Activated CD8-positive, alpha-beta memory T cell treated with anti-CD3 and anti-CD28 coated beads for 48 hours (primary cell): ENCODE results near the gene DCTN3.
"Not testable (repeated sequence)": the region's sequence is repeated elsewhere in the genome, so short reads cannot be mapped to it uniquely, and the experiment has no call there.

Experiments
- DNase-seq, 3 experiments: peaks; one replicate each; pipeline ENCODE4 v3.0.0-alpha.2; 2020; ENCODE audit warnings: low read depth in 2 of 3, low spot score in 2 of 3

The DCTN3 gene

DNA sequence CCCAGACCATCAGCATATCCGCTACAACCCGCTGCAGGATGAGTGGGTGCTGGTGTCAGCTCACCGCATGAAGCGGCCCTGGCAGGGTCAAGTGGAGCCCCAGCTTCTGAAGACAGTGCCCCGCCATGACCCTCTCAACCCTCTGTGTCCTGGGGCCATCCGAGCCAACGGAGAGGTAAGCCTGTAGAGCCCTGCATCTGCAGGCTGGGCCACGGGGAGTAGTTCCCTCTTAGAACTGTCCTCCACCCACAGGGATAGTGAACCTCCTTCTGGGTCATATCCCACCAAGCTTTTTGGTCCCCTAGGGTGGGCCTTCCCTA, 26.7 kb upstream of the DCTN3 start:
- no peak for DNase-seq

DNA sequence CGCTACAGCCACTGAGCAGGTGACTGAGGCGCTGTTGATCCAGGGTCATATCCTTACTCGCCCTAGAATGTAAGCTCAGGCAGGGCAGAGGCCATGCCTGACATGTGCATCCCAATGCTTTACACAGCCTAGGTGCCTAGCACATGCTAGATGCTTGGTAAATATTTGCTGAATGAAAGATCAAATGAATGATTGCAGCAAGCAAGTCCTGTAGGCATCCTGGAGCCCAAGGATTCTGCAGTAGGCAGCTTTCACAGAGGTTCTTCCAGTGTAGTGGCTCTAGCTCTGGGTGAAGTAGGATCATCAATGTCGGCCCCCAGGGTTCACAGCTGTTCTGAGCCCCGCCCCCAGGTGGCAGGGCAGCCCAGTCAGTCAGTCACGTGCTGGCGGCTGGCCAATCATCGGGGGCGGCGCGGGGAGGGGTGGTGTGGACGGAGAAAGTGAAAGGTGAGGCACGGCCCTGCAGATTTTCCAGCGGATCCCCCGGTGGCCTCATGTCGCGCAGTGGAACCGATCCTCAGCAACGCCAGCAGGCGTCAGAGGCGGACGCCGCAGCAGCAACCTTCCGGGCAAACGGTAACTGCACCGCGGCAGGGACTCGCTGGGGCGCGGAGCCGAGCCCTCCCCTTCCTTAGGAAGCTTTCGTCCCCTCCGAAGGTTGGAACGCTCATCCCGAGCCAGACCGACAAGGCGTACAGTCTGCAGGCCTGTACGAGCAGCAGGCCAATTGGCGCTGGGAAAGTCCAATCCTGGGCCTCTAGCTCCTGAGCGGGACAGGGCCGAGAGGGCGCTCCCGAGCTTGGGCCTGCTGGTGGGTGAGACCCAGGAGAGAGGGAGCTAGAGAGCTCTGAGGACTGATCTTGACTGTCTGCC, 26.2 kb upstream of the DCTN3 start, which contains the start of gene GALT:
Gene GALT, plus strand, starts transcription at position 465 of the 873 bp plus-strand sequence. Its CDS starts 30 bp downstream, at position 495.
- DNase-seq = peak; percentile 90 to 98 (median 97)

DNA sequence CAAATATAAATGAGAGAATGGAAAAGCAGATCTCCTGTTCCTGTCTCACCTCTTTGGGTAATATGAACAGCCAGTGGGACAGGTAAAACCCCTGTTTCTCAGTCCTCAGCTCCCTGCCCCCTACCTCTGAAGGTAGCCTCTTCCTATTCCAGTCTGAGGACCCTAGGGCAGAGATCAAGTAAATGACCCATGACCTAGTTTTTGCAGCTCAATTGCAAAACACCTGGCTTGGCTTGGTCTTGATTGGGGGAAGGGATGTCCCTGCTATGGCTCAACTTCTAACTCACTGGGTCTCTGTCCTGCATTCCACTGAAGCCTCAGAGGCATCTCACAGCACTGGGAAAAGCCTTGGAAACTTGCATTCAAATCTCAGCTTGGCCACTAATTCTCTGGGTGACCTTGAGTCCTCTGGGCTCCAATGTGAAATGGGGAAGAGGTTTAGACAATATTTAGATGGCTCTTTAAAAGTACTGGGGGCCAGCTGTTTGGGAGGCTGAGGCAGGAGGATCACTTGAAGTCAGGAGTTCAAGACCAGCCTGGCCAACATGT, 24.5 kb upstream of the DCTN3 start:
- no peak for DNase-seq

DNA sequence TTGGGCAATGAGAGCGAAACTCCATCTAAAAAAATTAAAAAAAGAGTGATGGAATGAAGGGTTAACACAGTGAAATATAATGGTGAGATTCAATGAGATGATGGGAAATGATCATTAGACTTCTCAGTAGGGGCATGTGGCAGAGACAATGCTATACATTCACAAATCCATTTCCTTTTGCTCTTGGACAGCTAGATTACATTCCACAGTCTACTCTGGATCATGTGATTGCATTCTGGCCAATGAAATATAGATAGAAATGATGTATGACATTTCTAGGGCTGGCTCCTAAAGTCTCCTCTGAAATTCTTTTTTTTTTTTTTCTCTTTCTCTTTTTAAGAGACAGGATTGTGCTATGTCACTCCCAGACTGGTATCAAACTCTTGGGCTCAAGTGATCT, 22.4 kb upstream of the DCTN3 start:
- DNase-seq = no peak

DNA sequence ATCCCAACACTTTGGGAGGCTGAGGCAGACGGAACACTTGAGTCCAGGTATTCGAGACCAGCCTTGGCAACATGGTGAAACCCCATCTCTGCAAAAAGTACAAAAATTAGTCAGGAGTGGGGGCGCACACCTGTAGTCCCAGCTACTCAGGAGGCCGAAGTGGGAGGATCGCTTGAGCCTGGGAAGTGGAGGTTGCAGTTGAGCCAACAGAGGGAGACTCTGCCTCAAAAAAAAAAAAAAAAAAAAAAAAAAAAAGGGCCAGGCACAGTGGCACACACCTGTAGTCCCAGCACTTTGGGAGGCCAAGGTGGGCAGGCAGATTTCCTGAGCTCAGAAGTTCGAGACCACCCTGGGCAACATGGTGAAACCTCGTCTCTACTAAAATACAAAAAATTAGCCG, 19.0 kb upstream of the DCTN3 start:
- not testable (repeated sequence) for DNase-seq

DNA sequence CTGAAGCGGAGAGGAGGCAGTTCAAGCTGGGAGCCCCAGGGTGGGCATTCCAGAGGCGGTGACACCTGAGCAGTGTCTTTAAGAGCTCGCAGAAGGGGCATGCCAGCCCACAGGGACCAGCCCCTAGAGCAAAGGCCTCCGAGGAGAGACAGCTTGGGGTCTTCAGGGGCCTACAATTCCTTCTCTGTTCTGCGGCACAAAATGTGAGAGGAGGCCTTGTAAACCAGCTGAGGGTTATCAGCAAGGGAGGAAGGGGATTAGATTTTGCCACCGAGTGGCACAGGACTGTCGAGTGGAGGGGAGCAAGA, 17.8 kb upstream of the DCTN3 start:
- DNase-seq = no peak

DNA sequence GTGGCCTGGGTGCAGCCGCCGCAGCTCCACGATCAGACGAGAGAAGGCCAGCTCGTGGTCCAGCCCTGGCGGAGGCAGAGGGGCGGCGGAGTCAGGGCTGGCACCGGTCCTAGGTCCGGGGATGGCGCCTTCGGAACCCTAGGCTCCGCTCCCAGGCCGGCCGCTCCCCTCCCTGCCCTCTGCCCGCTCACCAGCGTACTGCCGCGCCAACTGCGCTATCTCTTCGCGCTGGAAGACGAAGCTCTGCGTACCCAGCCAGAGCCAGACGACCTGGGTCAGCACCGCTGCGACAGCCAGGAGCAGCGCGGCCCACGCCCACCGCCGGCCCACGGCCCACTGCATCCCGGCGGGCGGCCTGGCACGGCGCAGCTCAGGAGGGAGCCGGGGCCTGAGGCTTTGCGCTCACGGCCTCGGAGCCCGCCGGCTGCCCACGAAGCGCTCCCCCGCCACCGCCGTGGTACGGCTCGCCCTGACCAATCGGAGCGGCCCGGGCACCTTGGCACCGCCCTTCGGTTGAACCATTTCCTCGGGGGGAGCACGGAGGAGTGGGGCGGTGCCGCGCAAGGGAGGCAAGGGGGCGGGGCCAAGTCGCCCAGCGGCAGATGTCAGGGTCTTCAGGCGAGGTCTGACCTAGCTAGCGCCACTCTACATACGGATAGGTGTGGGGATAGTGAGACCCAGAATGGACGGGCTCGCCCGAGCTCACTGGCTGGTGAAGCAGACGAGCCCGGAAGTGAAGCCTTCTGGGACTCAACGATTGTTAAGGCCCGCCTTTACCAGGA, 17.3 kb upstream of the DCTN3 start, which contains the start of gene SIGMAR1:
Gene SIGMAR1, minus strand, starts transcription at position 432 of the 782 bp plus-strand sequence. Its CDS starts 90 bp downstream, at position 342.
- peak; percentile 81 to 90 (median 89) for DNase-seq

DNA sequence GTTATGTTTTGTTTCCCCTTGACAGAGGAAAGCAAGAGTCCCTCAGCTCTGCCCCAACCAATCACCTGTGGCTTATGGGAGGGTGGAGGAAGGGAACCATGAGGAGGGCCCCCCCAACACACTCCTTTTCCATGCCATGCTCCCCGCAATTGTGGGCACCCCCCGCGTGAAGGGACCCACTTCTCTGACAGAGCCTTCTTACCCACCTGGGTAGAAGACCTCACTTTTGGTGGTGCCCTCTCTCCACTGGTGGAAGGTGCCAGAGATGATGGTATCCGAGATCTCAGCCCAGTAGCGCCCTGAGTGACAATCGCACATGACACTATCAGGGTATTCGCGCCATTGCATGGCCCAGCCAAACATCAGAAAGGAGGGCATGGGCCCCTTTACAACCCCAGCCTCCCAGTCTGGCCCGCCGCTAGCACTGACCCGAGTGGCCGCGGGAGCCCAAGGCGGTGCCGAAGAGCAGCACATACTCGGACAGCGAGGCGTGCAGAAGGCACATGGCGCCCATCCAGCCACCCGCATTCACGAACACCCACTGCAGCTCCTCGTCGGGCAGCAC, 16.6 kb upstream of the DCTN3 start:
- no peak for DNase-seq

DNA sequence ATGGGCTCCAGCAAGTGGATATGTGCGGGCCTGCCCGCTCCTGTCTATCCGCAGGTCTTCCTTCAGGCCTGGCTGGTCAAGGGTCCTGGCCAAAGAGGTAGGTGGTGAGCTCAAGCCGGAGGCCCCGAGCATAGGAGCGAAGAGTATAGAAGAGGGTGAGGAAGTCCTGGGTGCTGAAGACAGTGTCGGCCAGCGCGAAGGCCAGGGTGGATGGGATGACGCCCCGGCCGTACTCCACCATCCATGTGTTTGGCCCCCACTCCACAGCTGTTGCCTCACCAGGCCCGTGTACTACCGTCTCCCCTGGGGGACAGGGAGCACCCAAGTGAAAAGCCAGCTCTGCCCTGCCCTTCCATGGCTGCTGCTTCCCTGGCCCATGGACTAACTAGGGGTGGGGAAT, 15.3 kb upstream of the DCTN3 start:
- DNase-seq = no peak

DNA sequence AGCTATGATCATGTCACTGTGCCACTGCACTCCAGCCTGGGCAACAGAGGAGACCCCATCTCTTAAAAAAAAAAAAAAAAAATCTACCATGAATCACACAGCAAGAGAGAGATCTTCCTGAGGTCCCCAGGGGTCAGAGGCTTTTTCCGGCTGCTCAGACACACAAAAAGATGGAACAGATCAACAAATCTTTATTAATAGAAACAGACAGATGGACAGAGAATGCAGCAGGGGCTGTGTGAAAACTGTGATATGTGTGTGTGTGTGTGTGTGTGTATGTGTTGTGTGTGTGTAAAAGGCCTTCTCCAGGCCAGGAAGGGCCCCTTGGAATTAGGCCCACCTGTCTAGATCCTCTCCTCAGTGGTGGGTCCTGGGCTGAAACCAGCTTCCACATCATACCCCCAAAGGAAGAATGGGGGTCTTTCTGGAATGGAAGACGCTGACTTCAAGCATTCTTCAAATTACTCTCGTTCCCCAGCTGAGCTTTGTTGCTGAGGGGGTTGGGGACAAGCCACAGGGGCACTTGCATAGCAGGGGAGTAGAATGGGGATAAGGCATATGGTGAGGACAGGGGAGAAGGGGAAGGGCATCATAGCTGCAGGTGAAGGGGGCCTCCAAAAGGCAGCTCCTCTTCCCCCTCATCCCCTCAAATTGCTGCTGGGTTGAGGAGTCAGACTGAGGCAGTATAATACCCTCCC, 14.4 kb upstream of the DCTN3 start:
- no peak for DNase-seq

DNA sequence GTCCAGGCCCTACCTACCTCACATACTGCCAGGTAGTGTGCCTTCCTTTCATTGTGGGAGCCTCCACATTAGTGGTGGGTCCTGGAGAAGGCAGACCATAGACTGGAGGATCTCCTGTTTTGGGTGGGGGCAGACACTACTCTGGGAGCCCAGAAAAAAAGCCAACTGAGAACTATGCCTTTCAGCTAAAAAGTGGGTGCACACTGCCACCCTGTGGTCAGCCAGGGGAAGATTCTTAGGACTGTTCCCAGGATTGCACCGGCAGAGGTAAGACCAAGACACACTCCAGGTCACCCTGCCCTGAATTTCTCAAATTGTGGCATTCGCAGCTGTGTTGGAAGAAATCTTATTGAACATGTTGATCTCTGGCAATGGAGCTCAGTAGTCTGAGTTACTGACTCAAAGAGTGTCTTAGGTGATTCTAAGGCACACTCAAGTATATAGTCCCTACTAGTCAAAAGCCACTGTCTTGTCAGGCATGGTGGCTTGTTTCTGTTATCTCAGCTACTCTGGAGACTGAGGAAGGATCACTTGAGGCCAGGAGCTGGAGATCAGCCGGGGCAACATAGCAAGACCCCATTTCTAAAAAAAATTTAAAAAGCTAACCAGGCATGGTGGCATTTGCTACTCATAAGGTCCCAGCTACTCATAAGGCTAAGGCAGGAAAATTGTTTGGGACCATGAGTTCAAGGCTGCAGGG, 13.7 kb upstream of the DCTN3 start:
- peak in 1 of 3 experiments; percentile 40 for DNase-seq

DNA sequence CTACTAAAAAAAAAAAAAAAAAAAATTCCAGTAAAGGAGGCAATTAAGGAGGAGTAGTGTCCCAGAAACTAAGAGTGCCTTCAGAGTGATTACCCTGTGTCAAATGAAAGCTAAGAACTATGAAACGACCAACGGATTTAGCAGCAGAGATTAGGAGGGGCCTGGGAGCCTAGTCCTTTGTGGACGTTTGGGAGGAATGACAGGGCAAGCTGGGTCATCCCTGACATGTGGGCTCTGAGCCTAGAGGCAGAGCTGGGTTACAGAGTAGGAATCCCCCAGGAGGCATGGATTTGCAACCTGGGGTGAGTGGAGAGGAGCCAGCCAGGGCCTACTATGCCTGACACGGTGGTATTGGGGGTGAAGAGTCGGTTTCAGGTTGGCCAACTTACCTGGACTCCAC, 12.9 kb upstream of the DCTN3 start:
- DNase-seq = no peak

DNA sequence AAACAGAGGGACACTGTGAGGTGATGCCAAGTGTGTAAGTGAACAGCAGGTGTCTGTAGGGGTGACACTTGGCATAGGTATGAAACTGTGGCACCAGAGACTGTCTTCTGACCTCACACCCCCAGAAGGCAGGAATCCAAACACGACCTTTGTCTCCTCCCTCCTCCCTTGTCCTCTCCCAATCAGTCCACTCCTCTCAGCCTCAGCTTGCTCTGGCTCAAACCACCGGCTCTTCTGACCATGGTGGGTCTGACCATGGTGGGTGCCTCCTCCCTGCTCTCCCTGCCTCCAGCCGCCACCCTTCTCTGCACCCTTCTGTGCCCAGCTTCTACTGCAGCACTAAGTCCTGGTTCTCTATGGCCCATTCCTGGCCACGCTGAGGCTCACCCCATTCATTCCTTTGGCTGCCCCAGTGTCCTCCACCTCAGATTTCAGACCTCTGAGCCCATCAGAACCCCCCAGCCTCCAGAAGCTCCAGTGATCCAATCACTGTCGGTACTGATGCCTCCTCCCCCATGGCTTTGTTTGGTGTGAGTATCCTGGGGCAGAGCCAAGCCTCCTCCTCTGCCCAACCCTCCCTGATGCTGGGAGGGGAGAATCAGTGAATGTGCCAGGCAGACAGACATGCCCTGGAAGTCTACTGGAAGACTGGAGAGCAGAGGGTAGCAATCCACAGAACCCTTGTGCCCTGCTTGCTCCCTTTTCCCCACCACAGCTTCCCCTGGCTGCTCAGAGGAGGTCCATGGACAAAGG, 10.3 kb upstream of the DCTN3 start:
- no peak for DNase-seq

DNA sequence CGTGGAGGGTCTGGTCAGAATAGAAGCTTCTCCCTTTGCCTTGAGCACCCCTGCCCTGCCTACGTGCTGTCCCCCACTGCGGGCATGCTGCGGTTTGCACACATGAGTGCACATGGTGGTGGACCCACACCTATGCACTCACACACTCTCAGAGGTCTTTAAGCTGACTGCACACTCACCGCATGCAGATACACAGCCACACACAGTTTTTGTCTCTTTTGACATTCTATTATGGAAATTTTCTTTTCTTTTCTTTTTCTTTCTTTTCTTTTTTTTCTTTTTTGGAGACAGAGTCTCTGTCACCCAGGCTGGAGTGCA, 9.2 kb upstream of the DCTN3 start:
- no peak for DNase-seq

DNA sequence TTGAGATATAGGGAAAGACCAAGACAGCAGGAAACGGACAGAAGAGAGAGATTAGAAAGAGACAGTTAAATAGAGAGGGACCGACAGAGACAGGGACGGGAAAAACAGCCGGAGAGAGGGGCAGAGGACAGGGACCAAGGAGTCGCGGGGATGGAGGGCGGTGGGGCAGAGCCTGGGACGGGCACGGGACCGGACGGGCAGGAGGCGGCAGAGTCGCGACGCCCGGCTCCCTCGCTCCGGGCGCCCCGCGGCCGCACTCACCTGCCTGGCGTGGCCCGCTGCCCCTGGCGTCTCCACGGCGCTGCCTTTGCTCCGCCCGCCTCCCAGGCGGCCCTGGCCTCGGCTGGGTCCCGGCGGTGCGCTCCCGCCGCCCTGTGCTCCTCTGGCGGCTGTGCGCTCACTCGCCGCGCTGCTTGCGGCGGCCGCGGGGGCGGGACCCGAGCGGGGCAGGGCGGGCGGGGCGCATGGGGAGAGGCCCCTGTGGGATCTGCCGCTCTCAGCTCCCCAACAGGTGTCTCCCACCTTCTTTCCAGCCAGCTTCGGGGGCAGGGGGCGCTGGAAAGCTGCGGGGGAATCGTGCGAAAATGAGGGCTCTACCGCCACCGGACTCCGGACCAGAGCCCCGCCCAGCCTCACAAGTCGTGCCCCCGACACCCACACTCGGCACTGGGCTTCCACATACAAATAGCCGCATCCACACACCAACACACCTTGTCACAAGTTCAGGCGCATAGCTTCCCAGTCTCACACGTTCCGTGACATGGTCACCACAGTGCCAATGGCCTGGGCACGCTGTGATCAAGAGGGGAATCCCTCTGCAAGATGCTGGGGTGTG, 8.6 kb upstream of the DCTN3 start, which contains the start of gene ARID3C:
Gene ARID3C, minus strand, starts transcription at position 411 of the 835 bp plus-strand sequence. CDS start 1,052 bp downstream, outside the sequence.
- no peak for DNase-seq

DNA sequence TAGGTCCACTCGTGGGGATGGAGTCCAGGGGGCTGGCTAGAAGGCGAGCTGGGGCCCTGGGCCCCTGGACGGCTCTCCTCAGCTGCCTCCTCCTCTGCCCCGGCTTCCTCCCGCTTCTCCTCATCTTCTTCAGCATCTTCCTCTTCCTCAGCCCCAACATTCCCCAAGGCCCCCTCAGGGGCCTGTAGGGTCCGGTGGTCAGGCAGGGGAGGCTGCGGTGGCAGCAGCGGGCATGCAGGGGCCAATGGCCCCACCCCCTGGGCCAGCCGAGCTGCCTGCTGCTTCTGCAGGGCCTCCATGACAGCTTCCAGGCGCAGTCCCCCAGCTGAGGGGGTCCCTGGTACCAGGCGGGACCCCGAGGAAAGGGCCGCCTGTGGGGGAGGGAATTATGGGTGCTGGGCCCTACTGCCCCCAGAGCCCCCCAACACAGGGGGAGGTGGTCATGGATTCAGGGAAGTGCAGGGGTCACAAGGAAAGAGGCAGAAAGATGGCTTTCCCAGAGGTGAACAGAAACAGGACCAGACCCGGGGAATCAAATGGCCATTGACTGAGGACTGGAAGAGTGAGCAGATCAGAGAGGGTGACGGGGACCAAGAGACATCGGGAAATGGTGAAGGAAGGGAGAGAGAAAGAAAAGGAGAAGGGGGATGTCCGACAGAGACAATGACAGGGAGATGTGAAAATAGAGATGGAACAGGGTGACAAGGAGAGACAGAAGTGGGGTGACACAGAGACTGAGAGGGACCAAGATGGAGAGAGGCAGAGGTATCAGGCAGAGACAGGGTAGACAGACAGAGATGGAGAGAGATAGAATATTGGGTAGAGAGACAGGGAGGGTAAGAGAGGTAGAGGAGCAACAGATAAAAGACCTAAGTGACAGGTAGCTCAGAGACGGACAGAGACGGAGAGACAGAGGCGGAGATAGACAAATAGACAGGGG, 7.7 kb upstream of the DCTN3 start:
- DNase-seq = no peak

DNA sequence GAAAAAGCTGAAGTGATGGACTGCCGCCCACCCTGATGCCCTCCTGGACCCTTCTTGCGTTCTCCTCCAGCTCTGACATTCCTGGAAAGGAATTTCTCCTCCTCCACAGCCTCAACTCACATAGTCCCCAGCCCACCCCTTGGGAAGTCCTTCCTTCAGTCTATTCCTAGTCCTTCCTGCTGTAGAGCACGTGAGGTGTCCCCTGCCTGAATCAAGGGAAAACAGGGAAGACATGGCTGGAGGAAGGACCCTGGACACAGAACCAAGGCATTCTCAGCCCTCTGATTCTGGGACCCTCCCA, 4.8 kb upstream of the DCTN3 start:
- no peak for DNase-seq
